ENCODE data around the gene CASP10.

Gene CASP10

DNA sequence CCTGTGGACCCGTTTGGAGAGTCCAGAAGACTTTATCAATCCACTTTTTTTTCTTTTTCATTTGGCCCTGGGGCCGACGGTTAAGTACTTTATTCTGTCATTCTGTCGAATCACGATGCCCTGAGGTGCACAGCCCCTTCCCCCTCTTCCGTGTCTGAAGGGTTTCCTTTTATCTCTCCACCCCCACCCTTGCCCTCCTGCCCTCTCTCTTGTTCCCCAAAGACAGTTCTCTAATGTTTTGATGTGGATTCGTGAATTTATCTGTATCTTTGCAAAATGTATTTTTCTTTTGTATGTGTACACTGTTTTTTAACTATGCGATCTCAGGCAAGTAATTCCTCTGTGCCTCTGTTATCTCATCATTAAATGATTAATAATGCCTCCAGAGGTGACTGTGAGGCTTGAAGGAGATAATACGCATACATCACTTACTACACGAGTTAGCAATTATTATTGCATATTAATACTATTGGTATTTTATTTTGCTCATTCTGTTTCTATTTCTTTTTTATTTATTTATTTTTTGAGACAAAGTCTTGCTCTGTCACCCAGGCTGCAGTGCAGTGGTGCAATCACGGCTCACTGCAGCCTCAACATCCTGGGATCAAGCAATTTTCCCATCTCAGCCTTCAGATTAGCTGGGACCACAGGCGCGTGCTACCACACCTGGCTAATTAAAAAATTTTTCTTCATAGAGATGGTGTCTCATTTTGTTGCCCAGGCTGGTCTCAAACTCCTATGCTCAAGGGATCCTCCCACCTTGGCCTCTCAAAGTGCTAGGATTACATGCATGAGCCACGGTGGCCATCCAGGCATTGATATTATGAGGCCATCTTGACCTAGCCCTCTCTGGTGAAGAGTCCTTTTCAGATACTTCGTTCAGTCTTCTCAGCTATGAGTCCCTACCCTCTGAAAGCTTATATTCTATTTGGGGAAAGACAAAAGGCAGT lies 76.0 kb downstream of the CASP10 start:
- Mint-ChIP-seq H3K27ac (peak overlapping the region; percentile 93 to 100 (median 98)), H3K27me3 (ENCODE audit: low read depth) (no peaks in the 10 kb centered on the region), H3K4me1 (peaks cover 29% of the 10 kb centered on the region), H3K4me3 (peak overlapping the region; percentile 81 to 92 (median 91)), H3K36me3 (ENCODE audit: low read depth) (no peaks in the 10 kb centered on the region), H3K9me3 (no peaks in the 10 kb centered on the region)
- TF ChIP-seq, protein P1, sequence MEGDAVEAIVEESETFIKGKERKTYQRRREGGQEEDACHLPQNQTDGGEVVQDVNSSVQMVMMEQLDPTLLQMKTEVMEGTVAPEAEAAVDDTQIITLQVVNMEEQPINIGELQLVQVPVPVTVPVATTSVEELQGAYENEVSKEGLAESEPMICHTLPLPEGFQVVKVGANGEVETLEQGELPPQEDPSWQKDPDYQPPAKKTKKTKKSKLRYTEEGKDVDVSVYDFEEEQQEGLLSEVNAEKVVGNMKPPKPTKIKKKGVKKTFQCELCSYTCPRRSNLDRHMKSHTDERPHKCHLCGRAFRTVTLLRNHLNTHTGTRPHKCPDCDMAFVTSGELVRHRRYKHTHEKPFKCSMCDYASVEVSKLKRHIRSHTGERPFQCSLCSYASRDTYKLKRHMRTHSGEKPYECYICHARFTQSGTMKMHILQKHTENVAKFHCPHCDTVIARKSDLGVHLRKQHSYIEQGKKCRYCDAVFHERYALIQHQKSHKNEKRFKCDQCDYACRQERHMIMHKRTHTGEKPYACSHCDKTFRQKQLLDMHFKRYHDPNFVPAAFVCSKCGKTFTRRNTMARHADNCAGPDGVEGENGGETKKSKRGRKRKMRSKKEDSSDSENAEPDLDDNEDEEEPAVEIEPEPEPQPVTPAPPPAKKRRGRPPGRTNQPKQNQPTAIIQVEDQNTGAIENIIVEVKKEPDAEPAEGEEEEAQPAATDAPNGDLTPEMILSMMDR (IDR thresholded peaks at IDR 0.05; ENCODE audit: unreplicated experiment in 3 of 3), result no peak

DNA sequence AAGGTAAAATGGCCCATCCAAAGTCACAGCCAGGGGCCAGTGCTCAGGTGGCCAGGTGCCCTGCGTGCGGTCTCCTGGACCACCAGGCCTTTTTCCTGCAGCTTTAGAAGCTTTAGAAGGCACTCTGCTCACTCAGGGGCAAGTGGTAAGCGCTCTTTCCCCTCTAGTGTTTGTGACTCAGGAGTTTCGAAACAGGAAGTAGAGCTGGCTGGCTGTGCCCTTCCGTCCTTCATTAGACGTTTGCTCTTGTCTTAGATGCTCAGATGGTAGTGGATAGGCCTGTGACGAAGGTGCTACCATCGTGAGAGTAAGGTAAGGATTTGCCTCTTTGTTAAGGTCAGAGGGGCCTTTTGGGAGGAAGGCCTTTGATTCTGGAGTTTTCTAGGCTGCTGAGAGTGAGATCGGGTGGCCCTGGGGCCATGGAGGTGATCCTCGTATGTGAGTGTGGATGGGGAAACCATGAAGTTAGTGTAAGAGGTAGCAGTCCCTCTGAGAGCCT lies 77.4 kb downstream of the CASP10 start, which contains the start of gene CASP8:
Gene CASP8, plus strand, starts transcription at position 235 of the 499 bp plus-strand sequence. CDS start 5,951 bp downstream, outside the sequence.
- Mint-ChIP-seq H3K9me3 (no peaks in the 10 kb centered on the region), H3K27me3 (ENCODE audit: low read depth) (no peaks in the 10 kb centered on the region), H3K27ac (peak within 1 kb of the TSS in 1 of 3 experiments; percentile 21), H3K4me1 (peaks cover 31% of the 10 kb centered on the region), H3K4me3 (peak within 1 kb of the TSS; percentile 81 to 92 (median 91)), H3K36me3 (ENCODE audit: low read depth) (no peaks in the 10 kb centered on the region)
- TF ChIP-seq, protein P1 (IDR thresholded peaks at IDR 0.05; ENCODE audit: unreplicated experiment in 3 of 3), result no peak

DNA sequence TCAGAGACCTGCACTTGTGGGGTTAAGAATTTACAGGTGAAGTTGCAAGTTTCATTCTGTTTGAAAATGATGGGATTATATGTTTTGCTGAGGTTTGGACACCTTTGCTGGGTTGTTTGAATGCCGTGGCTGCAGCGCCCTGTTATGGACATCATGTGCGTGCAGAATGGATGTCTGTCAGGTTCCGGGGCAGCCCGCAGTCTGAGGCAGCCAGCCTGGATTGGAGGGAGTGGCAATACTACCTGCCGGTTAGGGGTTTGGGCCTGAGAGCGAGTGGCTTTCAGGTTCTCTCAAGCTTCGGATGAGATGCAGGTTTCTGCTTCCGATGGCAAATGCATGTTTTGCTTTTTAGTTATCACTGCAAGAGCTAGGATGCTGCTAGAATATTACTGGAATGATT lies 78.5 kb downstream of the CASP10 start:
- Mint-ChIP-seq H3K4me3 (peak overlapping the region in 2 of 3 experiments; percentile 7 to 13), H3K27ac (peak overlapping the region in 2 of 3 experiments; percentile 23), H3K4me1 (peaks cover 31% of the 10 kb centered on the region), H3K36me3 (ENCODE audit: low read depth) (no peaks in the 10 kb centered on the region), H3K9me3 (no peaks in the 10 kb centered on the region), H3K27me3 (ENCODE audit: low read depth) (no peaks in the 10 kb centered on the region)
- TF ChIP-seq, protein P1 (IDR thresholded peaks at IDR 0.05; ENCODE audit: unreplicated experiment in 3 of 3), result no peak

DNA sequence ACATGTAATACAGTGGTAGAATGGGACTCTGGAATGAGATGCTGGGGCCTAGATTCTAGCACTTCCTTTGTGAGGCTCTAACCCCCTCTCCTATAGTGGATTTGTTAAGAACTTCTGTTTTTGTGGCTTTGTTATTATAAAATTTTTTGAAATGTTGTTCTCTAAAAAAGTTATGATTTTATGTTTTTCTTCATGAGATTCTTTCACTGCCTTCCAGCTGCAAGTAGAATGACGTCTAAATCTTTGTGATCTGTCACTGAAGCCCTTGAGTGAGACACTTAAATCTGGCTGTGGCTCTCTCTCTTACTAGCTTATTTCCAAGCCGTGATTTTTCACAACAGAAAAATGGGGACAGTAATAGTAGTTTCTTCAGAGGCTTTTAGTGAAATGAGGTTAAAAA lies 79.0 kb downstream of the CASP10 start:
- Mint-ChIP-seq H3K36me3 (ENCODE audit: low read depth) (no peaks in the 10 kb centered on the region), H3K4me1 (peaks cover 31% of the 10 kb centered on the region), H3K9me3 (no peaks in the 10 kb centered on the region), H3K27me3 (ENCODE audit: low read depth) (no peaks in the 10 kb centered on the region), H3K27ac (peak overlapping the region in 2 of 3 experiments; percentile 23), H3K4me3 (peak overlapping the region in 2 of 3 experiments; percentile 7 to 13)
- TF ChIP-seq, protein P1 (IDR thresholded peaks at IDR 0.05; ENCODE audit: unreplicated experiment in 3 of 3), result no peak

DNA sequence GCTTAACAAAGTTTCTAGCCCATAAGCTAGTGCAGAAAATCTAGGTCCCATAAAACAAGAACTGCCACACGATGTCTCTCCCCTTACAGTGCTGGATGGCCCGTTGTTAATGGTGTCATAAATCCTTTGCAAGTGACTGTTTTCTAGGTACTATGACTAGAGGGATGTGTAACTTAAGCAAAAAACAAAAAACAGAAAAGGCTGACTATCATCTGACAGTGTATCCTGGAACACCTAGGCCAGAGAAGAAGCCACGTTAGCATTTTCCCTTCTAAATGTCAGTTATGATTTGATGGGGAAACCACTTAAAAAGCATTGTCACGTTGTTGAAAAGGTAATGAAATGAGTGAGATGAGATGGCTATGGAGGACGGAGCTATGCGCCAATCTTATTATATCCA lies 79.8 kb downstream of the CASP10 start:
- no peak overlapping the region for H3K4me3 Mint-ChIP-seq
- H3K27ac Mint-ChIP-seq, result peak overlapping the region in 1 of 3 experiments; percentile 11
- no peaks in the 10 kb centered on the region for H3K36me3 Mint-ChIP-seq (ENCODE audit: low read depth)
- peaks cover 28% of the 10 kb centered on the region for H3K4me1 Mint-ChIP-seq
- no peaks in the 10 kb centered on the region for H3K27me3 Mint-ChIP-seq (ENCODE audit: low read depth)
- H3K9me3 Mint-ChIP-seq, result no peaks in the 10 kb centered on the region
- TF ChIP-seq, protein P1 (IDR thresholded peaks at IDR 0.05; ENCODE audit: unreplicated experiment in 3 of 3), result no peak

All from nephron (organoid).